HG03571 (cell line): Measurements from ENCODE around the gene GRIN2D.
"Not testable (repeated sequence)": the region's sequence is repeated elsewhere in the genome, so short reads cannot be mapped to it uniquely, and the experiment has no call there.

ENCODE experiments used
- ATAC-seq: cut with Tn5 transposase; IDR thresholded peaks from one replicate; pipeline ENCODE4 v1.9.1; 2021; ENCODE audit not compliant: unreplicated experiment

GRIN2D gene

DNA sequence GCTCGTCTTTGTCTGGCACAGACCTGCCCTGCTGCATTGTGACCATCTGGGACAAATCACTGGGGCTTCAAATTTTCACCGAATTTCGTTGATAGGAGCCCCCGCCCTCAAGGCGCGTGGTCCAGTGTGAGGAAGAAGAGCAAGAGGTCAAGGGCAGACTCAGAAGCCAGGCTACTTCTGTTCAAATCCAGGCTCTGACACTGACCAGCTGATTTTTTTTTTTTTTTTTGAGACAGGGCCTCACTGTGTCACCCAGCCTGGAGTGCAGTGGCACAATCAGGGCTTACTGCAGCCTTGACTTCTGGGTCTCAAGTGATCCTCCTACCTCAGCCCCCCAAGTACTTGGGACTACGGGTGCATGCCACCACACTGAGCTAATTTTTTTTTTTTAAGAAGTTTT is 22.1 kb upstream of the GRIN2D start:
- ATAC-seq, result no peak

DNA sequence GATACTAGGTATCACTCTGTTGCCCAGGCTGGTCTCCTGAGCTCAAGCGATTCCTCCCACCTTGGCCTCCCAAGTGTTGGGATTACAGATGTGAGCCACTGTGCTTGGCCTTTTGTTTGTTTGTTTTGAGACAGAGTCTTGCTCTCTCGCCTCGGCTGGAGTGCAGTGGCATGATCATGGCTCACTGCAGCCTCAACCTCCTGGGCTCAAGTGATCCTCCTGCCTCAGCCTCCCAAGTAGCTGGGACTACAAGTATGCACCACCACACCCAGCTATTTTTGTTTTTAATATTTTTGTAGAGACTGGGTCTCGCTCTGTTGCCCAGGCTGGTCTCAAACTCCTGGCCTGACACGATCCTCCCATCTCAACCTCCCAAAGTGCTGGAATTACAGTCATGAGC is 21.7 kb upstream of the GRIN2D start:
- ATAC-seq, result not testable (repeated sequence)

DNA sequence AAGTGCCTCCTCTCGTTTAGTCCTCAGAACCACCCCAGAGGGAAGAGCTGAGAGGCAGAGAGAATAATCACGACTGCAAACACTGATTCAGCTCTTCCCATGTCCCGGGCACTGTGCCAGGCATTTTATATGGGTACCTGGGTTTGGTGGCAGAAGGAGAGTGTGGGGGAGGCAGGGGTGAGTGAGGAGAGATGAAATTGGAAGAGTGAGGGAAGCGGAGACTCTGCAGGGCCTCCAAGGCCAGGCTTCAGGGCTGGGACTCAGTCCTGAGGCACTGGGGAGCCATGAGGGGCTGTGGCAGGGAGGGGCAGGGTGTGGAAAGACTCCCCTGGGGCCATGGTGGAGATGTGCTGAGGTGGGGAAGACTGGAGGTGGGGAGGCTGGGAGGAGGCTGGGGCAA is 20.6 kb upstream of the GRIN2D start:
- ATAC-seq, result no peak

DNA sequence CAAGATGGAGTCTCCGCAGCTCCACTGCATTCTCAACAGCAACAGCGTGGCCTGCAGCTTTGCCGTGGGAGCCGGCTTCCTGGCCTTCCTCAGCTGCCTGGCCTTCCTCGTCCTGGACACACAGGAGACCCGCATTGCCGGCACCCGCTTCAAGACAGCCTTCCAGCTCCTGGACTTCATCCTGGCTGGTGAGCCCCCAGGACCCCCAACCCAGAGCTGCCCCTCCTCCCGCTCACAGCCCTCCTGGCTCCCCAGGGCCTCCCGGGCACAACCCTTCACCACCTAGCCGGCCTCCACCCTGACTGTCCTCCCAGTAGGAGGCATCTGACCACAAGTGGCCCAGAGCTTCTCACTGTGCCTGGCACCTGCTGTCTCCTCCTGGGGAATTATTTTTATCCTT is 19.9 kb upstream of the GRIN2D start:
- ATAC-seq, result no peak

DNA sequence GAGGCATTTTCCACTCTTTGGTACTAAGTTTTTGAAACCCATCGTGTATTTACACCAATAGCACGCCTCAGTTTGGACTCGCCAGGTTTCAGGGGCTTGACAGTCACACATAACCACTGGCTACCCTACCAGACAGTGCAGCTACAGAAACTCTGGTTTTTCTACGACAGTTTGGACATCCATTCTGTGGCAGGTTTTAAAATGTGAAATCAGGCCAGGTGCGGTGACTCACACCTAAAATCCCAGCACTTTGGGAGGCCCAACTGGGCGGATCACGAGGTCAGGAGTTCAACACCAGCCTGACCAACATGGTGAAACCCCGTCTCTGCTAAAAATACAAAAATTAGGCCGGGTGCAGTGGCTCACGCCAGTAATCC is 15.3 kb upstream of the GRIN2D start:
- ATAC-seq, result no peak

DNA sequence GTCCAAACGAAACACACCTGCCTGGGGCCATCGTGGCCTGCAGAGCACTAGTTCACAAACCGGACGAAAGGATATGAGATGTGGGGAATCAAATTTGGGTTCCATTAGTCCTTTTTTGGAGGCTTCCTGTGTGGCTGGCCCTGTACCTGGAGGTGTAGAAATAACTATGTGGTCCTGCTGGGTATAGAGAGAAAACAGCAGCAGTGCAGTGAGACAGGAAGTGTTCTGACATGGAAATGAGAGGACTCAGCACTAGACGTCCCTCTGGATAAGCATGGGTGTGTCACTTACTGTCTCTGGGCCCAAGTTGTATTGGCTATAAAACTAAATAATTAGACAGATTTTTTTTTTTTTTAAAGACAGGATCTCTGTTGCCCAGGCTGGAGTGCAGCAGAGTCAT is 14.4 kb upstream of the GRIN2D start:
- ATAC-seq, result no peak

DNA sequence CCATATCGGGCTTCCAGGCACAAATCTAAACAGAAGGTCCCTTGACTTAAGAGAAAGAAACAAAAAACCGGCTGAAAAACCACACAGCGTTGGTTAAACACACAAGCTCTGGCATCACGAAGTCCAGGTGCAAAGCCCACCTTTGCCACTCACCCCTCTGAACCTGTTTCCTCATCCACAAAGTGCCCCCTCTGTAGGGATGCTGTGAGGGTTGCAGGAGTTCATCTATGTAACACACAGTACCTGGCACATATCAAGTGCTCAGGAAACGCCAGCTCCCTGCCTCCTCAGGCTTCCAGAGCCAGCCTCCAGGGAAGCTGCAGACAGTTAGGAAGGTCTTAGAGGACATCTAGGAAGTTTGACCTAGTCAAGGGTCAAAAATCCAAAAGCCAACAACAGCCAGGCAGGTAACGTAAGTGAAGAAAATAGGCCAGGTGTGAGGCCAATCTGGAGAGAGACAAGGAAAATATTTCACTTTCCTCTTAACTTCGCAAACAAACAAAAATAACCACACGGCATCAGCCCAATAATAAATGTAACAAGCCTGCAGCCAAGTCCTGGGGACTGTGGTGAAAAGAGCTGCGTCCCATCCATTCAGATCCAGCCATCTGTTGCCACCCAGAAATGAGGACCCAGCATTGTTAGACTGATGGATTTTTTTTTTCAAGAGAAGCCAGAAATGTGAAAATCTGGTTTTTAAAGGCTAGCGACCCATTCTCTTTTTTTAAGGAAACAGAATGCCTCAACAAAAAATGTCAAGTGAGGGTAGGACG is 12.1 kb upstream of the GRIN2D start:
- no peak for ATAC-seq

DNA sequence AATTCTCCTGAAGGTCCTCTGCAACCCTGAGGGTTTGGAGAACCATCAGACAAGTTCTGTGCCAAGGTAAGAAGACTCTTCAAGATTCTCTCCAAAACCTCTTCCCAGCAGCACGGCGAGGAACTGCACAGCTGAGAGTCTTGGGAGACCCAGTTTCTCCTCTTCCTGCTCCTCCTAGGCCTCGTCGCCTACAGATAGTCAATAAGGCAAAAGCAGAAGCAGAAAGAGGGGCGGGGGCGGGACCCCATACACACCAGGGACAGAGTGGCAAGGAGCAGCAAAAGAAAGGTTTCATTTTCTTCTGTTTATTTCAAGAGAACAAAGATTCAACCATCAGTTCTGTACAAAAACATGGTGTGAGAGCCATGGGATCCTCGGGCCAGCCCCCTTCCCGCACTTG is 11.2 kb upstream of the GRIN2D start:
- no peak for ATAC-seq

DNA sequence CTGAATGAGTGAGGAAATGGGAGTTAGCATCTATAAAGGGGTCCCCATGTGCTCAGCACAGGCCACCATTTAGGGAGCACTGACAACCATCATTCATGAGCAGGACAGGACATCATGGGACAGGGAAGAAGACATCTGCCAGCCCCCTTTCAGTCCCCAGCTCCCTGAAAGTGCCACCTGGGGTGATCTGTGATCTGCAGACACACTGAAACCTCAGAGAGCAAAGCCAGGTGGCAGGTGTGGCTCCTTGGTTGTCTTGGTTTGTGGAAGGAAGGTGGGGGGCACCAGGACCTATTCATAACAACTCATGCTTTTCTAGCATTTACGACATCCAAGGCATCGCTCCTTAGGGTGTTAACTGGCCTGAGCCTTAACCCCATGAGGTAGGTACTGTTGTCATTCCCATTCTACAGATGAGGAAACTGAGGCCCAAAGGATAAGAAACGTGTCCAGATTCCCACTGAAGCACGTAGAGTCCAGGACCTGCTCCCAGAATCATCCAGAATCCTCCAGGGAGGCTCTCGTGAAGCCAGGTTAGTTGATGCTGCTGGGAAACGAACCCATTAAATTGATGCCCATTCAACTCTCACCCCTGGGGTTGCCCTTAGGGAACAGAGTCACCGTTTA is 7.9 kb upstream of the GRIN2D start:
- no peak for ATAC-seq

DNA sequence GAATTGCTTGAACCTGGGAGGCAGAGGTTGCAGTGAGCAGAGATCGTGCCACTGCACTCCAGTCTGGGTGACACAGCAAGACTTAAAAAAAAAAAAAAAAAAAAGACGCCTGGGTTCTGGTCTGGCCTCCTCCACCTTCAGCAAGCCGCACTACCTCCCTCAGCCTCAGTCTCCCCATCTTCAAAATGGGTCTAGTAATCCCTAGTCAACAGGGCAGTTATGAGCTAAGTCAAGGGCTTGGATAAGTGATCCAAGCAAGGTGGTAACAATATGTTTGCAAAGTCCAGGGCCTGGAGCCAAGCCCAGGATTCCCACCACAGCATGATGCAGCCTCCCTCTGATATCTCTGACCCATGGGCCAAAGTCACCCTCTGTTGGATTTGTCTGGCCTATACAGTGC is 6.5 kb upstream of the GRIN2D start:
- no peak for ATAC-seq

DNA sequence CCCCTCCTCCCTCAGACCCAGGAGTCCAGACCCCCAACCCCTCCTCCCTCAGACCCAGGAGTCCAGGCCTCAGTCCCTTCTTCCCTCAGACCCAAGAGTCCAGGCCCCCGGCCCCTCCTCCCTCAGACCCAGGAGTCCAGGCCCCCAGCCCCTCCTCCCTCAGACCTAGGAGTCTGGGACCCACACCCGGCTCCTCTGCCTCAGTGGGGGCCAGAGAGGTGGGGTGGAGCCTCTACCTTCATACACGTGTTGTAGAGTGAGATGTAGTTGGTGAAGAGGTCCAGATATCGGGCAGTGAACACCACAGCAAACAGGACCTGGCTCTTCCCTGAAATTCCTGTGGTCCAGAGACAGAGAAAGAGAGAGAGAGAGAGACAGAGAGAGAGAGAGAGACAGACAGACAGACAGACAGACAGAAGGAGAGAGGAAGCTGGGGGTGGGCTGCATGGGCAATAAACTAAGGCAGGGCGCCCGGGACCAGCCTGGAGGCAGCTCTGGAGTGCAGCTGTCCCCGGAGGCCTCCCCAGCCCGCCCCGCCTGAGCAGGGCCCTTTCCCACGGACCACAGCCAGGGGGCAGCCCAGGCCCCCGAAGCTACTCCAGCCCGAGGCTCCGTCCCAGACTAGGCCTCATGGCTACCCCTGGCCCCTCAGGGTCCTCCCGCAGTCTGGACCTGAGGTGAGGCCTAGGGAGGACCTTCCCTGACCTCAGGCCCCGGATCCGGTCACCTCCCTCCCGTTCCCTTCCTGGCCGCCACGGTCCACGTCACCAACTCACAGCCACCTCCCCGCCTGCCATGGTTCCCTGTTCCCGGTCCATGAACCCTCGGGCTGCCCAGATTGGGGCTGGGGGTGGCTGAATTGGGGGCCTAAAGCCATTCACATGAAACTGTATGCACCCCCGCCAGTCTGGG is 3.0 kb upstream of the GRIN2D start:
- no peak for ATAC-seq

DNA sequence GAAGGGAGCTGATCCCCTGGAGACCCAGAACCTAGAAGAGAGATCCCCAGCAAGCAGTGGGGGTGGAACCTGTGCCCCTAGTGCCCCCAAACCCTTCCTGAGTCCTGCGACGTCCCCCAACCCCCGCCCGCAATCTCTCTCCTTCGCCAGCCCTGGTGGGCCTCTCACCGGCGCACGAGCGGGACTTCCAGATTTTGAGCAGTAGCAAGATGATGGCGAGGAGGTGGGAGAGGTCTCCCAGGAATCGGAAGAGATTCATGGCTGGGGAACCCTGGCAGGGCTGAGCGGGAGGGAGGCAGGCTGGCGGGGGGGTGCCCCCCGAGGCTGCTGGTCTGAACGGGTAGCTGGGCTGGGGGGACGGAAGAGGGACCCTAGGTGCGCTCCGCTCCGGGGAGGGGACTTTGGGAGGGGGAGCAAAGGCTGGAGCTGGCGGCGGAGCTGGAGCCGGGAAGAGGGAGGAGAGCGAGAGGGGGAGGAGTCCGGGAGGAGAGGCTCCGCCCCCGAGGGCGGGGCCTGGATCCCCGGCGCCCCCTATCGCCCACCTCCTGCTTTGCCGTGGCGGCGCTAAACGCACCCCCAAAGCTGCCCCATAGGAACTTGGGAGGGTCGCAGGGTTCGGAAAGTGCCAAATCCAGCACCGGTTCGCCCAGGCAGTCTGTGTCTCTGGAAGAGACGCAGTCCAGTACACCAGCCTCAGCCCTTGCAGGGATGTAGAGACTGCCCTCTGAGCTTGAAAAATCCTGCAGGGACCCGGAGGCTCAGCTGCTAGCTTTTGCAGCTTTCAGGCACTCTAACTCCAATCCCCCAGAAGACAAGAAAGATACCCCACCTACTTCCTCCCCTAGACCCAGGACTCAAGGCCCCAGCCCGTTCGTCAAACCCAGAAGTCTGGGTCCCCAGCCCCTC is 2.1 kb upstream of the GRIN2D start, which contains the start of gene KDELR1:
Gene KDELR1 (minus strand): TSS at position 452 of the 906 bp plus-strand sequence. CDS start 193 bp downstream, at position 259.
- ATAC-seq, result peak; percentile 67

DNA sequence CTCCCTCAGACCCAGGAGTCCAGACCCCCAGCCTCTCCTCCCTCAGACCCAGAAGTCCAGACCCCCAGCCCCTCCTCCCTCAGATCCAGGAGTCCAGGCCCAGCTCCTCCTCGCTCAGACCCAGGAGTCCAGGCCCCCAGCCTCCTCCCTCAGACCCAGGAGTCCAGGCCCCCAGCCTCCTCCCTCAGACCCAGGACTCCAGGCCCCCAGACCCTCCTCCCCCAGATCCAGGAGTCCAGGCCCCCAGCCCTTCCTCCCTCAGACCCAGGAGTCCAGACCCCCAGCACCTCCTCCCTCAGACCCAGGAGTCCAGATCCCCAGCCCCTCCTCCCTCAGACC is 1.5 kb upstream of the GRIN2D start:
- not testable (repeated sequence) for ATAC-seq

DNA sequence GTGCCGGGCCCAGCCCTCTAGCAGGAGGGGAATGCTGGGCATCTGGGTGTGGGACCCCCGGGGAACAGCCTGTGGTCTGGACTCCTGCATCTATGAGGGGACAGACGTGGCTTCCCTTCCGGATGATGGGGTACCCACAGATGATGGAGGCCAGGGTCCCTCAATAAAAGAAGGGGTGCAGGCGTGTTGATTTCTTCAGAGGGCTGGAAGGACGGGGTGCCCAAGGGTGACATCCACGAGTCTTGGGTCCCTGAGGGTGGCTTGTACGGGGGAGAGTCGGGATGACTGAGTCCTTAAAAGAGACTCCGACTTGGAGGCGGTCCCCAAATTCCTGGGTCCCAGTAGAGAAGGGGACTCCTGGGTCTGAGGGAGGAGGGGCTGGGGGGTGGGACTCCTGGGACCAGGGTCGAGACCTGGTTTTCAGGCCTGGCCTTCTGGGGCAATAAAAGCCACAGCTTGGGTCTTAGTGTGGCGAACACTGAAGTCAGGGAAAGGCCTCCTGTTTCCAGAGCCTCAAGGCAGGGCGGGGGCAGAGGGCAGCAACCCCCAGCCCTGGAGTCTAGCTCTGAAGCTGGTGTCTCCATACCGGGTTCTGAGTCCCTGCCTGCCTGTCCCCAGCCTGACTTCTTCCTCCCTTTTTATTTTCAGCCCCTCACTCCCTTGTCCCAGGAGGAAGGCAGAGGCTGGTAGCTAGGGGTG is 459 bp upstream of the GRIN2D start:
- no peak for ATAC-seq

DNA sequence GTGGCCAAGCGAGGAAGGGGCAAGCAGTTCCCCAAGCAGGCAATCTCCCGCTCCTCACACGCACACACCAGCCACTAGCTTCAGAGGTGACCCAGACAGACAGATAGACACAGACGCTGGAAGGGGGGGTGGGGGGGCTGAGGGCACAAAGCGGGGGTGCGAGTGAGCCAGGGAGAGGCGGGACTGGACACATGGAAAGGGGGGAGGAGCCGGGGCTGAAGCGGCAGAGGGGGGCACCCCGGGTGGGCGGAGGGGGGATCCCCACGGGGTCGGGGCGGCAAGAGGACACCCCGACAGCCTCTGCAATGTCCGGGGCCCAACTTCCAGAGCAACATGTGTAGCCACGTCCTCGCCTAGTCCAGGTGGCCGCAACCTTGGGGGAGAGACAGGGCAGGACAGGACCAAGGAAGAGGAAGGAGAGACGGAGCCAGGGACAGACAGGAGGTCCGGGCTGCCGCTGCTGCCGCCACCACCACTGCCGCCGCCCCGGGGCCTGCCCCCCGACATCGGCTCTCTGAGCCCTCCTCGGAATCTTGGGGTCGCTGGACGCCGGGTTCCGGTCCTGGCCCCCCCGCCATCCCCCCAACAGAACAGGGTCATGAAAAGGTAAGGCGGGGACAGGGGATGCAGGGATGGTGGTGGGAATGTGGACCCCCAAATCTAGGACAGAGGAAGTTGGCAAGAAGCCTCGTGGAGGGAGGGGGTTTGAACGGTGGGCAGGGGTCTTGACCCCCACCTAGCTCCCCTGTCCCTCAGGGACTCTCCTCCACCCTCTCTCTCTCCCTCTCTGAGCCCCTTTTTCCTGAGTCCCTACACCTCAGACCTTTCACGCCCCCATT is 1.1 kb downstream of the GRIN2D start:
- ATAC-seq, result no peak

DNA sequence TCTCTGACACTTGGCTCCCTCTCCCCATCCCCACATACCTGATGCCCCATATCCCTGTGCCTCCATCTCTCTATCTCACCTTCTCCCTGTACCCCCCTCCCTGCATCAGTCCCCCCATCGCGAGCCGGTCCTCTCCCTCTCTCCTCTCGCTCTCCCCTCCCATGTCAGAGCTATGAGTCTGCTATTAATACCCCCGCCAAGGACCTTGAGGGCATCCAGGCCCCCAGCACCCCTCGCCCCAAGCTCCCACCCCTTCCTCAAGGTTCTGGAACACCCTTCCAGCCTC is 1.6 kb downstream of the GRIN2D start:
- no peak for ATAC-seq

DNA sequence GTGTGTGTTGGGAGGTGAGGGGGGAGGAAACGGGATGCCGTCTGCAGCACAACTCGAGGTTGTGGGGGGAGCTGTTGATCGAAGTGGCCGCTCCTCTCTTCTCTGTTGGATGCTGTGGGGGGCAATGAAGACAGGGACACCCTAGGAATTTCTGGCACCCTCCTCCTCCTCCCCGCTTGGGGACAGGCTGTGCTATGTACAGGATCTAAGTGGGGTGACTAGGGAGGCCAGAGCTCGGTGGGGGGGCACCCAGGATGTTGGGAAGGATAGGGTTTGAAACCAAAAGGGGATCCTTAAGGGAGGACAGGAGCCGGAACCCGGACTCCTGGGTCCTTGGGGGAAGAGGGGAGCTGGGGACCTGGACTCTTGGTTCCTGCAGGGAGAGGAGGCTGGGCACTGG is 2.0 kb downstream of the GRIN2D start:
- ATAC-seq, result no peak

DNA sequence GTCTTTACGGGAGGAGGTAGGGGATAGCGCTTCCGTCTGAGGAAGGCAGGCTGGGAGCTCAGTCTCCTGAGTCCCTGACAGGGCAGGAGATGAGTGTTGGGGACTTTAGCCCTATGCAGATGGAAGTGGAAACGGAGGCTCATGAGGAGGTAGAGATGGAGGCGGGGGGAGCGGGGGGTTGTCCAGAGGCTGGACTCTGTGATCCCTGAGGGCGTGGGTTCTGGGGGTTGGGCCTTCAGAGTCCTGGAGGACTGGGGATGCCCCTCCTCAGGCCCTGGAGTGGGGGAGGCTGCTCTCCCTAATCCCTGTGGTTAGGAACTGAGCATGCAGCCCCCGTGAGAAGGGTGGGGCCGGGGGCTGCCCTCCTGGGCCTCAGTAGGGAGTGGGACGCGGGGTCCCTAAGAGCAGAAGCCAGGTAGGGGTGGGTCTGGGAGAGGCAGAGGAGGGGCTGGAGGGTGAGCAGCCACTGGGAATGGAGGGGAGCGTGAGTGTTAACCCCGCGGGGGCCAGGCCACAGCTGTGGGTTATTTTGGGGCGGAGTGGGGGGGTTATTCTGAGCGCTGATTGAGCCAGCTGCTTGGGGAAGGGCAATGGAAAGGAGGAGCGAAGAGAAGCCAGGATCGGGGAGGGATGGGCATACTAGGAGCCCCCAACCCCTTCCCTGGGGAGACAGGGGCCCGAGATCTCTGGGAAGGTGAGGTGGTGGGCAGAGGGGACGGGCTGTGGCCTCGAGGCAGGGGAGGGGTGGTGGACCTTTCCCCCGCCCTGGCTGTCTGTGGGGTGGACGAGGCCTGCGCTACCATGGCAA is 2.8 kb downstream of the GRIN2D start:
- ATAC-seq, result no peak

DNA sequence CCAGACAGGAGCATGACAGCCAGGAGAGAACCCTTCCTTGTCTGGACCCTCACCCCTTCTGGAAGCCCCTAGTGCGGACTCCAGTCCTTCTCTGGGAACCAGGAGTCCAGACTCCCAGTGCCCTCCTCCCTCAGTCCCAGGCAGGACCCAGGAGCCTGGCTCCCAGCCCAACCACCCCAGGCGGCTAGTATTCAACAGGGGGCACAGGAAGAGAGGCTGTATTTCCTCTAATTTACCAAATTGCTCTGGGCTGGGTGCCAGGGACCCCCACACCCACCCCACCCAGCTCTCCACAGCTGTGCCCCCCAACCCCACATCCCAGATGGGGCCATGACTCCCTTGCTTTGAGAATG is 3.3 kb downstream of the GRIN2D start:
- no peak for ATAC-seq
